GM21515 (cell line): ENCODE results near the gene THADA.
A peak's percentile ranks its signal among the peaks of the same experiment; 100 is the strongest.

Experiments
- ATAC-seq: cut with Tn5 transposase; IDR thresholded peaks from one replicate; pipeline ENCODE4 v1.9.1; 2021; ENCODE audit not compliant: unreplicated experiment

THADA gene

GRCh38 chr2:43227830-43228281 lies 368.0 kb downstream of the THADA start:
- ATAC-seq = no peak

DNA sequence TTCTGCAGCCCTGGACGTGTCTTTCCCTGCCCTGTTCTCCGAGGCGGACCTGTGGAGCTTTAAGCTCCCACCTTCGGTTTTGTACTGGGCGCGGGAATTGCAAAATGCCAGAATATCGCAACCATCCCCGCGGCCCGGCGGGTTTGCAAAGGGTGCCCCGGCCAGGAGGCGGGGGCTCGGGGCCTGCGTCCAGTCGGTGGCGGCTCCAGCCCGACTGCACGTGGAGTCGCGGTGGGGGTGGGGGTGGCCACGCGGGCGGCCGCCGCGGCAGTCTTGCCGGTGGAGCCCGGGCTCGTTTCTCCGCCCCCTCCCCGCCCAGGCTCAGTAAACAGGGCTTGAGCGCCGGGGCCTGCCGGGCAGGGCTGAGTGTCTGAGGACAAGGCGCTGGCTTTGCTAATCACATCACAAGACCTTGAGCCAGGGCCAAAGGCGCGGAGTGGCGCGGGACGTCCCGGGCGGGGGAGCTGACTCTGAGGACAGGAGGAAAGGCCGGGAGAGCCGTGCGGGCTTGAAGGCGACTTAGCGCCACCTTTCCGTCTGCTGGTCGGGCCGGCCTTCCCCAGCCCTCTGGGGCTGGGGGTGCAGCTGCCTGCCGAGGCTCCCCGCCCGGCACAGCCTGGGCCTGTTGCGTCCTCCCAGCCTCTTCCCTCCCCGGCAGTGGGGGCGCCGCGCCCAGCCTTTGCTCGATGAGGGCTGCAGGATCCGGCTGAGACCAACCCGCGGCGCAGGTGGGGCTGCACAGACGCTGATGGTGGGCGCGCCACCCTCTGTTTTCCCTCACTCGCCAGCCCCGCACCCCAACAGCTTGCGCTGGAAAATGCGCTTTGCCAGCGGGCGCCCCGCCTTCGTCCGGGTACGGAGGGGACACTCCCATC lies 368.6 kb downstream of the THADA start:
- peak; percentile 20 for ATAC-seq

GRCh38 chr2:43226558-43226954 lies 369.3 kb downstream of the THADA start, which contains the start of gene ZFP36L2:
ZFP36L2 (minus strand) TSS chr2:43226606; CDS start chr2:43226315, 291 bp downstream.
- peak; percentile 50 for ATAC-seq

DNA sequence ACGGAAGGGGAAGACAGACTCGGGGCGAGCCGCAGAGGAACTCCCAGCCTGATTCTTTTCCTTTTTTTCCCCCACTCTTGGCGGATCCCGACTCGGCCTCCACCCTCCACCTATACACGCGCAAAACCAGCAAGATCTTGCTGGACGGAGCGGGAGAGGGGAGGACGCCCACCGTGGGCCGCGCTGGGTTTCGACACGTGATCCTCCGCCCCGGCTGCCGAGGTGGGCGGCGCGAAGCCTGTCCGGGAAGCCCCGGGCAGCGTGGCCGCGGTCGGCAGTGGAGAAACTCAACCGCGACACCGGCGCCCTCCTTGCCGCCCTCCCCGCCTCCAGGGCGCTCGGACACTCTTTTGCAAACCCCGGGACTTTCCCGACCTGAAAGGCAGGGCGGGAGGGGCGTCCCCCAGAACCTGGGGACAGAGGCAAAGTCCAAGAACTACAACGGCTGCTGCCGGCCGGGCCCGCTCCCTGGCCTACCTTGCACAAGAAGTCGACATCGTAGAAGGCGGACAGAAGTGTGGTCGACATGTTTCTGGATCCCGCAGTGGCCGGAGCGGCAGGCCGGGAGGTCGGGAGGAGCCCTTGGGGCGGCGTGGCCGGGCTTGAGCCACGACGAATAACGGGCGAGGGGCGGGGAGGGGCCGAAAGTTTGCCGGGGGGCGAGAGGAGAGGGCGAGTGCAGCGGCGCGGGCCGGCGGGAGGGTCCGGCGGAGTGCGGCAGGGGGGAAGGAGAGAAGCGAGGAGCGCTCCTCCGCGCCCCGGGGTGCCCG lies 369.9 kb downstream of the THADA start:
- ATAC-seq = peak; percentile 25

- ATAC-seq = no peak
These were observed 370.6 kb downstream of the THADA start for GRCh38 chr2:43225093-43225787.

- ATAC-seq = no peak
These were observed 371.2 kb downstream of the THADA start for GRCh38 chr2:43224571-43225092.

DNA sequence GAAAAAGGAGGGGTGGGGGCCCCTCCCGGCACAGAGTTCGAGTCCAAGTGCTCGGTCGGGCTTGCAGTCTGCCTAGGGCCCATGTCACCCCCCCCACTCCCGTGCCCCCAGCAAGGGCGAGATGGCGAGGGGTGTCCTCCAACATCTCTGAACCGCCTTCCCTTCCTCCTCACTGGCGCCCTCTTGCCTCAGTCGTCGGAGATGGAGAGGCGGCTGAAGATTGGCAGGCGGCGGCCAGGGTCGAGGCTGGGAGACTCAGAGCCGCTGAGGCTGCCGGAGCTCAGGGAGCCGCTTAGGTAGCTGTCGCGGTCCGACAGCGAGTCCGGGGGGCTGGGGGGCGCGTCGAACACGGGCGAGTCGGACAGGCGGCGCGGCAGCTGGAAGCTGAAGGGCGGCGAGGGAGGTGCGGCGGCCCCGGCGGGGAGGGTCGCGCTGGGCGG lies 371.7 kb downstream of the THADA start:
- ATAC-seq = no peak

DNA sequence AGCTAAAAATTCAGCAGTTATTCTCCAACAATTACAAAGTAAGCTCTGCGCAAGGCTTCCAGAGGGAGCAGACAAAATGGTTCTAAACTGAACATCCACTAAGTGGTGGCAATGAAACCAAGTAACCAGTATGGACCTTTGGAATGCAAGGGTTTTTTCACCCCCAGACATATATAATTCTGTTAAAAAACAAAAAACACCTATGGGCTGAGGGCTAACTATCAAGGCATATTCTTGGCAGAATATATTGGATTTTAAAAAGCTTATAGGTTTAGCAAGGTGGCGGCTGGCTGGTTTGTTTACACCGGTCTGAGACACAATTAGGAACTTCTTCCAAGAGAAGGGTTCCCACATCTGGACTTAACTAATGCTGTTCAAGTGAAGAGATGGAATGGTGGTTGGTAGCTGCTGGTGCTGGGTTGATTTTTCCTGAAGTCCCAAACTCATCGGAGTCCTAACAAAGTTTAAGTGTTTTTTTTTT lies 372.3 kb downstream of the THADA start:
- ATAC-seq = no peak

- ATAC-seq = no peak
These were observed 373.1 kb downstream of the THADA start for GRCh38 chr2:43222475-43223309.

- ATAC-seq = no peak
These were observed 373.9 kb downstream of the THADA start for GRCh38 chr2:43221763-43222474.

DNA sequence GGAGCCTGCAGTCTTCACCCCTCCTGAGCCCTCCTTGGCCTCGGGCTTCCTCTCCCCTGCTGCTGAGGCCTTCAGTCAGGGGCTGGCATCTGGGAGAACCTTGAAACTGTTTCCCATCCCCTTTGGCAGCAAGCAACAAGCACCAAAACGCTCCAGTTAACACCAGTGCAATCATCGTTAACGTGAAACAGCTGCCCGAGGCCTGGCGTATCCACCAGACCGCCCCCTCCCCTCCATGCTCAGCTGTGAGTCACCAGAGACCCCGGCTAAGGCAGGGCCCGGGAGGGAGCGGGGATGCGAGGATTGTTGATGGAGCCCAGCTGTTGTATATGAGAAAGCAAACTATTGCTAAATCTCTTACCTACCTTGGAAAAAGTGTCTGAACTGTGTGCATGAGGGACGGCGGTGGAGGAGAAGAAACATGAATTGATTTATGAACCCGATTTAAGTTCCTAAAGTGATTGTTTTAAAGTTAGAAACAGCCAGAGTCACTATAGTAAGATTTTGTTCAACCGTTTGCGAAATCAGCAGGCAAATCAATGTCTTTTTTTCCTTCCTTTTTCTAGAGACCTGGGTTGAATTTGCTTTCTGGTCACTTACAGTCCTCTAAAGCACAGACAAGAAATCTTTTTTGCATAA lies 374.6 kb downstream of the THADA start:
- ATAC-seq = no peak

- no peak for ATAC-seq
These were observed 375.1 kb downstream of the THADA start for GRCh38 chr2:43220760-43221123.

- ATAC-seq = no peak
These were observed 375.5 kb downstream of the THADA start for GRCh38 chr2:43220229-43220751.

GRCh38 chr2:43219383-43220228 lies 376.2 kb downstream of the THADA start:
- ATAC-seq = peak; percentile 56

GRCh38 chr2:43218702-43219382 lies 377.0 kb downstream of the THADA start:
- no peak for ATAC-seq

GRCh38 chr2:43218155-43218701 lies 377.6 kb downstream of the THADA start:
- no peak for ATAC-seq
